ENCODE results near the gene TRIM17. TPM values are rescaled to one million over a fixed set of nuclear protein-coding genes. Genes with fewer than 3 reads are reported as not detected.
A peak's percentile ranks its signal among the peaks of the same experiment; 100 is the strongest.

Gene TRIM17
- total RNA-seq, 2 experiments from 2014 or later: 0.73 to 0.96 TPM

GRCh38 chr1:228457396-228458176, 40.9 kb upstream of the TRIM17 start:
- Mint-ChIP-seq H3K4me1 (ENCODE audit: low read depth) (peaks cover 54% of the 10 kb centered on the region), H3K27me3 (peaks cover 5% of the 10 kb centered on the region), H3K9me3 (no peaks in the 10 kb centered on the region), H3K27ac (peak overlapping the region; percentile 98), H3K4me3 (peak overlapping the region; percentile 95), H3K36me3 (ENCODE audit: low read depth) (peaks cover 19% of the 10 kb centered on the region)
- TF ChIP-seq CTCF (IDR thresholded peaks at IDR 0.05): no peak
- H3K27ac ChIP-seq (ENCODE audit: low read depth in 1 of 2, low read length in 2 of 2): peak overlapping the region; percentile 68 to 94
- no peaks in the 10 kb centered on the region for H3K9me3 ChIP-seq (ENCODE audit: control insufficient read depth in 1 of 2, insufficient read depth in 1 of 2, low read length in 2 of 2)
- intact Hi-C loops (cut with DNase I, micrococcal nuclease): loop anchor here (1.0 to 5.0 kb wide), 6 partner anchors 29 to 885 kb away; partner anchors contain the start of genes CCSAP (in 1 of the 2) and TRIM17 (in 1 of the 2)
- H3K4me1 ChIP-seq (ENCODE audit: insufficient read depth, low read length): peaks cover 30% of the 10 kb centered on the region
- peak; percentile 83 for ATAC-seq (ENCODE audit: poor library complexity)
- ChIA-PET CTCF (interaction anchor here (0.6 to 3.5 kb wide), 7 partner anchors 8 to 244 kb away, joined by 3 to 30 read pairs (median 4); partner anchors contain the start of gene RNF187), POLR2A (interaction anchor here (0.6 to 4.6 kb wide), 23 partner anchors 8 to 670 kb away, joined by 3 to 90 read pairs (median 4); partner anchors contain the start of genes ARF1, GUK1, IBA57 and RNF187)
- peak; percentile 68 to 99 (median 76) for DNase-seq
- no peaks in the 10 kb centered on the region for H3K27me3 ChIP-seq (ENCODE audit: control insufficient read depth in 1 of 2, insufficient read depth in 2 of 2, low read length in 2 of 2)
- peak overlapping the region; percentile 67 for H3K4me3 ChIP-seq (ENCODE audit: low read length)
- H3K36me3 ChIP-seq (ENCODE audit: insufficient read depth, low read length): no peaks in the 10 kb centered on the region

GRCh38 chr1:228457017-228457395, 40.3 kb upstream of the TRIM17 start:
- ChIA-PET CTCF (interaction anchor here (1.0 to 3.5 kb wide), 6 partner anchors 9 to 243 kb away, joined by 3 to 30 read pairs (median 4); partner anchors contain the start of gene RNF187), POLR2A (interaction anchor here (0.6 to 4.6 kb wide), 12 partner anchors 11 to 375 kb away, joined by 3 to 90 read pairs (median 4); partner anchors contain the start of genes RNF187 and TRIM11)
- Mint-ChIP-seq H3K27ac (peak overlapping the region; percentile 98), H3K27me3 (peaks cover 5% of the 10 kb centered on the region), H3K9me3 (no peaks in the 10 kb centered on the region), H3K36me3 (ENCODE audit: low read depth) (peaks cover 19% of the 10 kb centered on the region), H3K4me3 (peak overlapping the region; percentile 95), H3K4me1 (ENCODE audit: low read depth) (peaks cover 52% of the 10 kb centered on the region)
- TF ChIP-seq CTCF (IDR thresholded peaks at IDR 0.05): no peak
- intact Hi-C loops (cut with DNase I, micrococcal nuclease): loop anchor here (1.0 to 5.0 kb wide), 6 partner anchors 29 to 885 kb away; partner anchors contain the start of genes CCSAP (in 1 of the 2) and TRIM17 (in 1 of the 2)
- no peaks in the 10 kb centered on the region for H3K36me3 ChIP-seq (ENCODE audit: insufficient read depth, low read length)
- DNase-seq (peak in 1 of 14 experiments; percentile 10), ATAC-seq (ENCODE audit: poor library complexity) (no peak)
- H3K27ac ChIP-seq (ENCODE audit: low read depth in 1 of 2, low read length in 2 of 2): peak overlapping the region; percentile 68 to 94
- peaks cover 30% of the 10 kb centered on the region for H3K4me1 ChIP-seq (ENCODE audit: insufficient read depth, low read length)
- H3K4me3 ChIP-seq (ENCODE audit: low read length): peak overlapping the region; percentile 67
- H3K27me3 ChIP-seq (ENCODE audit: control insufficient read depth in 1 of 2, insufficient read depth in 2 of 2, low read length in 2 of 2): no peaks in the 10 kb centered on the region
- no peaks in the 10 kb centered on the region for H3K9me3 ChIP-seq (ENCODE audit: control insufficient read depth in 1 of 2, insufficient read depth in 1 of 2, low read length in 2 of 2)

- H3K27ac Mint-ChIP-seq: peak overlapping the region; percentile 98
- Histone ChIP-seq H3K4me1 (ENCODE audit: insufficient read depth, low read length) (peaks cover 30% of the 10 kb centered on the region), H3K27me3 (ENCODE audit: control insufficient read depth in 1 of 2, insufficient read depth in 2 of 2, low read length in 2 of 2) (no peaks in the 10 kb centered on the region), H3K27ac (ENCODE audit: low read depth in 1 of 2, low read length in 2 of 2) (peak overlapping the region in 1 of 2 donors; percentile 94), H3K9me3 (ENCODE audit: control insufficient read depth in 1 of 2, insufficient read depth in 1 of 2, low read length in 2 of 2) (no peaks in the 10 kb centered on the region), H3K4me3 (ENCODE audit: low read length) (peak overlapping the region; percentile 67), H3K36me3 (ENCODE audit: insufficient read depth, low read length) (no peaks in the 10 kb centered on the region)
- ChIA-PET CTCF (interaction anchor here (1.0 to 3.5 kb wide), 2 partner anchors 22 to 30 kb away, joined by 4 to 30 read pairs; partner anchors contain the start of gene RNF187), POLR2A (interaction anchor here (1.3 to 4.6 kb wide), 5 partner anchors 8 to 290 kb away, joined by 4 to 90 read pairs (median 14); partner anchors contain the start of genes RNF187 and TRIM11)
- TF ChIP-seq CTCF (IDR thresholded peaks at IDR 0.05): no peak
- H3K27me3 Mint-ChIP-seq: peaks cover 5% of the 10 kb centered on the region
- no peak for DNase-seq
- intact Hi-C loops (cut with DNase I, micrococcal nuclease): loop anchor here (1.0 to 5.0 kb wide), 6 partner anchors 30 to 886 kb away; partner anchors contain the start of genes CCSAP (in 1 of the 2) and TRIM17 (in 1 of the 2)
- ATAC-seq (ENCODE audit: poor library complexity): no peak
- peak overlapping the region; percentile 95 for H3K4me3 Mint-ChIP-seq
- peaks cover 52% of the 10 kb centered on the region for H3K4me1 Mint-ChIP-seq (ENCODE audit: low read depth)
- peaks cover 19% of the 10 kb centered on the region for H3K36me3 Mint-ChIP-seq (ENCODE audit: low read depth)
- H3K9me3 Mint-ChIP-seq: no peaks in the 10 kb centered on the region
Measured at GRCh38 chr1:228456252-228457016, 39.8 kb upstream of the TRIM17 start.

Data from CD4-positive, alpha-beta T cell (primary cell).